Activated T-helper 1 cell treated with Interleukin-2 at 50 U/mL for 16 hours (primary cell): ENCODE data around the gene UST.
"Not testable (repeated sequence)": the region's sequence is repeated elsewhere in the genome, so short reads cannot be mapped to it uniquely, and the experiment has no call there.

Source experiments
- DNase-seq: peaks from one replicate; pipeline ENCODE4 v3.0.0-alpha.2; 2020; ENCODE audit warnings: low read depth

UST gene

DNA sequence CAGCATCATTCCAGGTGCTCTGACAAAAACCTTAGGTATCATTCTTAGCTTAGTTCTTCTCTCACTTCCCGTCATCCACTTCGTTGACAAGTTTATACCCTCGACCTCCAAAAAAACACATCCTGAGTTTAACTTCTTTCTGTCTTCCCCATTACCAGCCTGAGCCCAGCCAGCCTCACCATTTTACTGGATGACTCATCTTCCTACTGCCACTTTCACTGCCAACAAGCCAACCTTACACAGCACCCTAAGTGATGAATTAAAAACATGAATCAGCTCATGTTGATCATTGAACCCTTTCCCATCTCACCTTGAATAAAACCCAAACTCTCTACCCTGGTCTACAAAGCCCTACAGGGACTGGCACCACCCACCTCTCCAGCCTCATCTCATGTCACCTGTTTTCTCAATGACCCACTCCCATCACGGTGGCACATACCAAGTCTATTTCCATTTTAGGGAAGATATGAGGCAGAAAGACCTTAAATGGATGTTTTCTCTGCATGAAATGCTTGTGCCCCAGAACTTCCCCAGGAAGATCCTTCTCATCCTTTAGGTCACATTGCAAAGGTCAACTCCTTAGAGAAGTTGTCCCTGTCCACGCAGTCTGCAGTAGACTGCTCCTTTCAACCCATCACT lies 9.9 kb upstream of the UST start:
- DNase-seq: no peak

DNA sequence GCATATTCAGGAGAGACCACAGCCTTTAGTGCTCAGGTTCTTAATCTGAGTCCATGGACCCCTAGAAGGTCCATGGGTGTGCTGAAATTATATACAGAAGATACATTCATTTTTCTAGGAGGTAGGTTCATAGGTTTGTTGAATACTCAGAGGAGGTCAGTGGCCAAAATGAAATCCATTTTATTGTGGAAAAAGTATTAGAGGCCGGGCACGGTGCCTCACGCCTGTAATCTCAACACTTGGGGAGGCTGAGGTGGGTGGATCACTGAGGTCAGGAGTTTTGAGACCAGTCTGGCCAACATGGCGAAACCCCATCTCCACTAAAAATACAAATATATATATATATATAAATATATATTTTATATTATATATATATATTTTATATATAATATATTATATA lies 9.0 kb upstream of the UST start:
- DNase-seq: no peak

DNA sequence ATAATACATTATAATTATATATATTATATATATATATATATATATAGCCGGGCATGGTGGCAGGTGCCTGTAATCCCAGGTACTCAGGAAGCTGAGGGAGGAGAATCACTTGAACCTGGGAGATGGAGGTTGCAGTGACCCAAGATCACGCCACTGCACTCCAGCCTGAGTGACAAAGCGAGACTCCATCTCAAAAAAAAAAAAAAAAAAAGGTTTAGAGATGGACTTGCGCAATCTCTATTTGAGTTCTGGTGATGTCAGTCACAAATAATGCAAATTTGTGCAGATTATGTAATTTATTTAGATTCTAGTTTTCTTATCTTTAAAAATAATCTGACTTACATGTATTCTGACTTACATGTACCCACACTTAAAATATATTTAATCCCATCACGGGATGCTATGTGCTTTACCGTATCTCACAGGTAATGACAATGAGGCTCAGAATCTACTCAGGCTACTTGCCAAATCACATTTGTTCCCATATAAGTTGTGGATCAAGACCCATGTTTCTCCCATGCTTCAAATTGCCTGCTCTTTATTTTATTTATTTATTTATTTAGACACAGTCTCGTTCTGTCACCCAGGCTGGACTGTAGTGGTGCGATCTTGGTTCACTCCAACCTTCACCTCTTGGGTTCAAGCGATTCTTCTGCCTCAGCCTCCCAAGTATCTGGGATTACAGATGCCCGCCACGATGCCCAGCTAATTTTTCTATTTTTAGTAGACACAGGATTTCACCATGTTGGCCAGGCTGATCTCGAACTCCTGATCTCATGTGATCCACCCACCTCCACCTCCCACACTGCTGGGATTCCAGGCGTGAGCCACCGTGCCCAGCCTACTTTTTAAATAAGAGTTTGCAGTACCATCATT lies 7.6 kb upstream of the UST start:
- DNase-seq: no peak

DNA sequence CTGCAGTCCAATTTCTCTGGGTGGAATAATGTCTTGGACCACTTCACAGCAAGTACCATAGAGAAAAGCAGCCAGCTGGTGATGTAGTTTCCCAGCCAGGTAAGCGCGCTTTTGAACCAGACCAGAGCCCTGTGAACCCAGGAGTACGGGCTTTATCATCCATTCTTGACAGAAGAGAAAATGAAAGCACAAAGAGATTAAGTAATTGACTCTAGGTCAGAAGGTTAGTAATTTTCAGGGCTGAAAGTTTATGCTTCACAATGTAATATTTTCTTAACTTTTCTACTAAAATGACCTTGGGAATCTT lies 7.1 kb upstream of the UST start:
- no peak for DNase-seq

DNA sequence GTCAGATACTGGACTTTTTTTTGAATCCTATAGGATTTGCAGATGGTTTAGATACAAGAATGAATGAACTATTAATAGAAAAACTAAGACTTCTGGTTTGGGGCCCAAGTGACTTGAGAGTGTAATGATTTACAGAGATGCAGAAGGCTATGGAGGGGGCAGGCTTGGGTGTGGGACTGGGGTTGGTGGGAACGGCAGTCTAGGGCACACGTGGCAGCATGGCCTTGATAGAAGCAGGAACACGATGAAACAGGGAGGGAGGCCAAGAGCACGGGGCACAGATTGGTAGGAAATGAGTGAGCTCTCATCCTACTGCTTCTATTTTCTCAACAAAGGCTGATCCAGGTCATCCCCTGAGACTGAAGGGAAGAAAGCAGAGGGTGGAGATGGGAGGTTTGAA lies 3.4 kb upstream of the UST start:
- no peak for DNase-seq

DNA sequence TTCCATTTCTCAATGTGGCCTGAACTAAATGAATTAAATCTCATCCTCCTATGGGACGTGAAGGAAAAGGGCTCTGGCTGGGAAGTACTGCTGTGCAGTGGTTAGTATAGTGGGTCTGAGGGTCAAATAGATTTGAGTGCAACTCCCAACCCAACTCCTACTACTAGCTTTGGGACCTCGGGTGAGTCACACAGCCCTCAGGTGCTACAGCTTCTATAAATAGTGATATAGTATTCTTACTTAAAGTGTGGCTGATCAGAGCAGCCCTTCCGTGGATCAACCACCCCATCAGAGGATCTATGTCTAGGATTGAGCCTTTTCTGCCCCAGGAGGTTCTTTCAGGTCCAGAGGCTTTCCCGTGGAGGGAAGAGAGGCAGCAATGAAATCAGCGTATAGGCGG lies 904 bp upstream of the UST start:
- no peak for DNase-seq

DNA sequence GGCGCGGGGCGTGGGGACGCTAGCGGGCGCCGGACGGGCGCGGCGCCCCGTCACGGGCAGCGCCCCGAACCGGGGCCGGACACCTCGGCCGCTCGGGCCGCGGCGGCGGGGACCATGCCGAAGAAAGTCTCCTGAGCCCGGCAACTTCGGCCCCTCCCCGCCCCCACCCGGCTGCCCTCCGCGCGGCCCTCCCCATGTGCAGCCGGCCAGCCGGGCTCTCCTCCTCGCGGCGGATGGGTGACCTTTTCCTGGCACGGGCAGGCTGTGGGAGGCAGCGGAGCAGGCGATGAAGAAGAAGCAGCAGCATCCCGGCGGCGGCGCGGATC lies 278 bp downstream of the UST start:
- DNase-seq: peak; percentile 3

DNA sequence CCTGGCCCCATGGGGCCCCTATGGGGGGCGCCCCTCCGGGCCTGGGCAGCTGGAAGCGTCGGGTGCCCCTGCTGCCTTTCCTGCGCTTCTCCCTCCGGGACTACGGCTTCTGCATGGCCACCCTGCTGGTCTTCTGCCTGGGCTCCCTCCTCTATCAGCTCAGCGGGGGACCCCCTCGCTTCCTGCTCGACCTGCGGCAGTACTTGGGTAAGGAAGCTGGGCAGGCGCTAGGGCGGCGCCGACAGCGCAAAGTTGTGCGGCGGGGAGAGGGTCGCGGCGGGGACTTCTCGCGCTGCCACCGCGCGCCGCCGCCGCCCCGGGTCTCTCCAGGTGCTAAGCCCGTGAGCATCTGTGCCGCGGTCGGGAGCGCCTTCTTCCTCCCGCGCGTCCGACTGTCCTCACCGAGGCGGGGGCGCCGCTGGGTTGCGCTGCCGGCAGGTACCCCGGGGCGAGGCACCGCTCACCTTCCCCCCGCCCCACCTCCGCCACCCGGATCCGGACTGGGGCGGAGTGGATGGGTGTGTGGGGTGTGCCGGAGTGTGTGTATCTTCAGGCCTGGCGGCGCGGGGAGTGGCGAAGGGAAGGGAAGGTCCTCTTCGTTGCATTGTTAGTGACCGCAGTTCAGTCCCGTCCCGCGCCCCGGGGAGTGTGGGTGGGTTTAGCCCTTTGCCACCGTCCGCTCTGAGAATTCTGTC lies 788 bp downstream of the UST start:
- peak; percentile 52 for DNase-seq

DNA sequence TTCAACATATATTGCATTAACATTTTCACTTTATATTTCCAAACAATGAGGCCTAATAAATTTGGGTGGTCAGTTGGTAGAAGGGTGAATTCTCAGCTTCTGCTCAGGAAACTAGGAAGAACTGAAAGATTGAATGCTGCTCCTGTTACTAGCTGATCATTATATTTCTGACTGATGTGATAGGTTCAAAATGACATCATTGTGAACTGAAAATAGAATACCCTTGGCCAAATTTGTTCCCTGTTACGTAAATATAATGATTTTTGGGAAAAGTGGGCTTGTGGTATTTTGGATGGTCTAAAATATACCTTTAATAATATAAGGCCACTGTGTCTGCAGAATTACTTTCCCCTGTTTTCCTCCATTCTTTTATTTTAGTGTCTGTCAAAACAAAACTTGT lies 2.8 kb downstream of the UST start:
- no peak for DNase-seq

DNA sequence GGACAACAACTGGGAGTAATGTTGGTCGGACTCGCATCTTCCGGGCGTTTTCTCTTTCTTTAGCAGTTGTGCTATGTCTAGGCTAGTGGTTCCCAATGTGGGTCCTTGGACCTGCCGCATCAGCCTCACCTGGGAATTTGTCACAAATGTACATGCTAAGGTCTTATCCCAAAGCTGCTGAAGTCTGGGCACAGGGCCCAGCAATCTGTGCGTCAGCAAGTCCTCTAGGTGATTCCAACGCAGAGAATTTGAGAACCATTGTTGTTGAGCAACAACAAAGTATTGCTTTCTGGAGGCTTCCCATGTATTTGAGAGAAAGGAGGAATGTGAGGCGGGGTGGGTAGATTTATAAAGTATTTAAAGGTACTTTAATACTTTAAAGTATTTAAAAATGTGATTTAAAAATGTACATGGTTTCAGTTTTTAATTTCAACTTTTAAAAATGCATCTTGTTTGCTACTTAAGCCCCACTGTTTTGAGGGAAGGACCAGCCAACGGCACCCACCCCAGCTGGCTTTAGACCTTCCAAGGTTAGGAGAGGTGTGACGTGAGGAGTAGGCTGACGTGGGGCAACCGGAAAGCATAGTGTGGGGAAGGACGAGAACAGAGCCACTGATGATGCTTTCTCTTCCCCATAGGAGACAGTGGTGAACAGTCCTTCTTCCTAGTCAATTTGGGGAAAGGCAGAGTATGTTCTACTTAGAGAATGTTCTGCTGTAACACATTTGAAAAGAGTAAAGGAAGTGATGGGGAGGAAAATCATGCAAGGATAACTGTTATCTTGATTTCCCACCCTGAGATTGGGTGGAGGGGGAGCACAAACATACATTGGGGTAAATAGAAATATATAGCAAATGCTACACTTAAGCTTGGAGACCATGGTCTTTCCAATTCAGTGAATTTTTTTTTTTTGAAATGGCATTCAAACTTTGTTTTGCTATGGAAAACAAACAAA lies 4.3 kb downstream of the UST start:
- DNase-seq: no peak

DNA sequence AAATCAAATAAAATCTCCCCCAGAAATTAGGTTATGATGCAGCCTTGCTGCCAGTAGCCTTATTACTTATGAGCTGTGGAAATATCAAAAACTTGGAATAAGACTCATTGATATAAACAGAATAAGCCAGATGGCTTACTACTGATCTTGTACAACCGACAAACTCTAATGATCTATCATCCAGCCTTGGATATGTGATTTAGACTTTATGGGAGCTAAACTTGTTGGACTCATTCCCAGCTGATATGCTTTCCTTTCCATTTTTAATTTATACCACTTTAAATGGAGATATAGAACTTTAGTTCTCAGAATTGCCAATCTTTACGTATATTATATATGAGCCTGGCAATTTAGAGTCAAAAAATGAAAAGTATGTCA lies 5.0 kb downstream of the UST start:
- DNase-seq: no peak

DNA sequence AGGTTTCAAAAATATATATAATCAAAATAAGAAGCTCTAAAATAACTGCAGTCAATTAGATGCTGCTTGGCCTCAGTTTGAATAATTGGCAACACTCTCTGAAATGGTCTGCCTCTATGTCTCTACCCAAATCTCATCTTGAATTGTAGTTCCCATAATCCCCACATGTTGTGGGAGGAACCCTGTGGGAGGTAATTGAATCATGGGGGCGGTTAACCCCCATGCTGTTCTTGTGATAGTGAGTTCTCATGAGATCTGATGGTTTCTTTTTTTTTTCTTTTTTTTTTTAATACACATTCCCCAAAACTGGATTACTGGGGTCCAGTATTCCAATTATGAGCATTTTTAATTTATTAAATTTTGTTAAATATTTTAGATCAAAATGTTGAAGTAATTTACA lies 8.5 kb downstream of the UST start:
- DNase-seq: not testable (repeated sequence)

DNA sequence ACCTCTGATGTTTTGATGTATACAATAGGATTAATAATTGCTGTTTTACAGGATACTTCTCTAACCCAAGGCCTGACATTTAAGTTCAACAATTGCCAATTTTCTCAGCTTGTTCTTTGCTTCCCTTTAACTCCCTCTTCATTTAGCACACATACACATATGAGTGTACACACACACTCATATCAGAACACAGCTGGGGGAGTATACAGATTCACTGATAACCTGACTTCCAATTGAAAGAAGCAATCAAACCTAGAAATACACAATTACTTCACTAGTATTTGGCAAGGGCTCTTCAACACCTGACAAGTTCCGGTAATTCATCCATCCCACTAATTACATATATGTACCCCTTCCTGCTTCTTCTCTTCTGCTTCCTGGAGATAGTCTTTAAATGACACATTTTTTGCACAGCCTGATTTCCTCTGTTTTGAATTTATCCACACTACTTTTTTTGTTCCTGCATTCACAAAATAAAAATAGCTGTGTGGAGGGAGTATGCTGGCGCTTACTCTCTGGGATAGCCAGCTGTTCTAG lies 11.2 kb downstream of the UST start:
- DNase-seq: no peak

DNA sequence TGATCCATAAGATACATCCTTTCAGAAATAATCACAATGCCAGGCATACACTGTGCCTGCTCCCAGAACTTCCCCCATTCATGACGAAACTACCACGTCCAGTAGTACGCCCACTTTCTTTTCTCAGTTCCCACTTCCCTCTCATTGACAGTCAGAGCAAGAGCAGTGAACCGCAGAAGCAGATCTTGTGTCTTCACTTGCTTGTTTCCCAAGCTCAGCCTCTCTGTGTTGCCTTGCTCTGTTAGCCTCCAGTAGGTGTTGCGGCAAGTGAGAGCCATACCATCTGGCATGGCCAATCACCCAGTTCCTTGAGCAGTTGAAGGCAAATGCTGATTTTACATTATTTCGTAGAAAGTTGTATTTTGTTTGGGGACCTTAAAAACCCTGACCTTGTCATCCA lies 11.7 kb downstream of the UST start:
- no peak for DNase-seq

DNA sequence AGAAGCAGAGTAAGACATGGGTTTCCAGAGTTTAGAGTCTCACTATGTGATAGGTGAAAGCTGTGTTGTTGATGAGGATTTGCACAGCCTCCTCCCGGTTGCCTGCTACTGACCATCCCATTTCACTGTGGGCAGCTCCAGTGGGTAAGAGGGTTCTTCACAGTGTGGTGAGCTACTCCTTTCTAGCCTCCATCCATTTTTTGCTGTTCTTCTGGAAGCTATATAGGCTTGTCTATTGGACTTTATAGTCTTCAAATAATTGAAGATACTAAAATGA lies 13.4 kb downstream of the UST start:
- no peak for DNase-seq

DNA sequence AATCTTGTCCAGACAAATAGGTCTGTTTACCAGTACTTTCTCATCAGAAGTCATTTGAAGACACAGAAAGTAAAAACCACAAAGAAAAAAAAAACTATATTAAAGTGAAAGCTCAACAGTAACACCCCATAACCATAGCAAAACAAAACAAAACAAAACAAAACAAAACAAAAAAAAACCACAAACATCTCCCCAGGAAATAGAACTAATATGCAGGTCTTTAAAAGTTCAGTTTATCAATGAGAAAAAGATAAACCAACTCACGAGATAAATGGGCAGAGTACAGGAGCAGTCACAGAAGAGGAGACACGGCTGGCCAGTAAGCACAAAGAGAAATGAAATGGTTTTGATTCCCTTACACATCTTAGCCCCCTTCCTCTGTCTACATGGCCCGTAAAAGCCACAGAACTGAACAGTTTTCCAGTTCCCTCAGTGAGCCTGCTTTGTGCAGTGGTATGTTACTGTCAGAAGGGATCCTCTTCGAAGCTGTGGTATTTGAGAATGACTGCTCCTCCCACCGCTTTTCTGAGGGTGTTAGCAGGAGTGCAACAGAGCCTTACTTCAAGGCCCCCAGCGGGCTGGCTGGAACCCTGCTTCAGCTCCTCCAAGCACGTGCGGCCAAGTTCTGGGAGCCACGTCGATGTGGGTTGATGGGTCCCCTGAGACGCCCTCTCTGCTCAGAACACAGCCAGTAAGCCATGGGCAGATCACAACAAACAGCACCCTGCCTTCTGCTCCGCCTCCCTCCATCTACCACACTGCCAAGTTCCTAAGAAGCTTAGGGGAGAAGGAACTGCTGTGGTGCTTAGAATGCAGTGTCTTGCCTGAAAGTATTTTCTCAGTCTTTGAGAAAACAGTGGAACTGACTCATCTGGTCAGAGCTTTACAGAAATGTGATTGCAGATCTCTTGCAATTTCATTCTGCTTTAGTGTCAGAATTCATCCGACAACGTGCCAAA lies 14.0 kb downstream of the UST start:
- peak; percentile 10 for DNase-seq

DNA sequence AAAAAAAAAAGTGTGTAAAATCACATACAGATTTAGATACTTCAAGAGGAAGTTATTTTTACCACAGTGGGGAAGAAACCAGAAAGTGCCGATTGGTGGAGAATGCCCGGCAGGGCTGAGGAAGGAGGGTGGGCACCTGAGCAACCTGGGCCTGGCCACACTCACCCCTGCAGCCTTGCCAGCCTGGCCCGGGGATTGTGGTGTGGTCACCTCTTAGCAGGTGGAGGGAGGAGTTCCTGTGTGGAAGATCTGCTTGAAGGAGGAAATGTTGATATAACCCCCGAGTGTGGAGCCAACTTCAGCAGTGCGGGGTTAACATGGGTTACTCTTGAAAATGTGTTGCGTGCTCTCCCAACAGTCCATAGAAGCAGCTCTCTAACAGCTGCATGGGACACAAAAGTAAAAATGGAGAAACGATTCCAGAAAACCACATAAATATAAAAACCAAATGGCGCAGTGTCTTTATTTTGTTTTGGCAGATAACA lies 14.7 kb downstream of the UST start:
- peak; percentile 15 for DNase-seq

DNA sequence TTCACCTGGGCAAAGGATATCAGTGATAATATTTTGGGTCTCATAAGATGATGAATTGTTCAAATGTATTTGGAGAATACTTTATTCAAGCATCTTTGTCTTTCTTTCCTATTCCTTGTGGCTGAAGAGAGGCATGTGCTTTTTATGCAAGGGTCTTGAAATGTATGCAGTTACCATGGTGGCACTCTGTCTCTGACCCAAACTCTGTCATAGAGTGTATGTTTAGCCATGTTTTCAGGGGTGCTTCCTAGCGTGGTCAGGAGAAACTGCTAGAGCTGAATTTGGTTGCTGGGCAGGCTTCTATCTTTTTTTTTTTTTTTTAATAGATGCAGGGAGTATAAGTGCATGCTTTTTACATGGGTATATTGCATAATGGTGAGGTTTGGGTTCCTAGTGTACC lies 15.4 kb downstream of the UST start:
- DNase-seq: no peak

DNA sequence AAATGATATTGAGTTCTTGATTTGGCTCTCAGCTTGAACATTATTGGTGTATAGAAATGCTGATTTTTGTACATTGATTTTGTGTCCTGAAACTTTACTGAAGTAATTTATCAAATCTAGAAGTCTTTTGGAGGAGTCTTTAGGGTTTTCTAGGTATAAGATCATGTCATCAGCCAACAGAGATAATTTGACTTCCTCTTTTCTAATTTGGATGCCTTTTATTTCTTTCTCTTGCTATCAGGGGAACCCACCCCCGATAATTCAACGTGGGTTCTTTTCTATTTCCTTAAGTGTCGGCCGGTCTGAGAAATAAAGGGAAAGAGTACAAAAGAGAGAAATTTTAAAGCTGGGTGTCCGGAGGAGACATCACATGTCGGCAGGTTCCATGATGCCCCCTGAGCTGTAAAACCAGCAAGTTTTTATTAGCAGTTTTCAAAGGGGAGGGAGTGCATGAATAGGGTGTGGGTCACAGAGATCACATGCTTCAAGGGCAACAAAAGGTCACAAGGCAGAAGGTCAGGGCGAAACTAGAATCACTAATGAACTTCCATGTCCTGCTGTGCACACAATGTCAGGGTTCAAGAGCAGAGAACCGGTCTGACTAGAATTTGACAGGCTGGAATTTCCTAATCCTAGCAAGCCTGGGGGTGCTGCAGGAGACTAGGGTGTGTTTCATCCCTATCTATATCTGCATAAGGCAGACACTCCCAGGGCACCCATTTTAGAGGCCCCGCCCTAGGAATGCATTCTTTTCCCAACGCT lies 17.6 kb downstream of the UST start:
- not testable (repeated sequence) for DNase-seq
